Activated CD8-positive, alpha-beta memory T cell treated with anti-CD3 and anti-CD28 coated beads for 4 hours (primary cell): ENCODE measurements around the gene RHOG.
"Not testable (repeated sequence)": the region's sequence is repeated elsewhere in the genome, so short reads cannot be mapped to it uniquely, and the experiment has no call there.

Experiments used
- DNase-seq, 2 donors: peaks; one replicate each; pipeline ENCODE4 v3.0.0-alpha.2; 2020; ENCODE audit warnings: low read depth in 2 of 2

RHOG gene

DNA sequence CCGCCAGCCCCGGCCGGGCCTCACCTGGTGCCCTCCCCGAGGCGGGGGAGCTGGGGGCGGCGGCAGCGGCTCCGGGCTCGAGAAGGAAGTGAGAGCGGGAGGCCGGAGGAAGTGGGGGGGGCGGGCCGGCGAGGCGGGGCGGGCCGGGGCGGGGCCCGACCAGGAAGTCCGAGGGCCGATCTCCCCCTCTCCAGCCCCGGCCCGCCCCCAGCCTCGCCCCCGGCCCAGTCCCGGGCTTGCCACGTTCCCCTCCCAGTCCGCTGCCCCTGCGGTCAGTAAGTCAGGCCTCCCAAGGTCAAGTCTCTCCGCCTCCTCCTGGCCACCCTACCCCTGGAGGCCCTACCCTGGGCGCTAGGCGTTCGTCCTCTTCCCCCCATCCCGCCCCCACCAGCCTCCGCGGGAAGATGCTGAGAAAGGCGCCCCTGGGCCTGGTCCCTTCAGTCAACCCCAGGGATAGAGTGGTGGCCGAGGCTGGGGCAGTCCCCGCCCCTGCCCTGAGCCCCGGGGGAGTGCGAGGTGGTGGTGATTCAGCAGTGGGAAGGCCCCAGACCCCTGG lies at the start of gene RHOG:
RHOG (minus strand) TSS at position 90 of the 556 bp plus-strand sequence. CDS start 12,821 bp downstream, outside the sequence.
- DNase-seq: no peak

DNA sequence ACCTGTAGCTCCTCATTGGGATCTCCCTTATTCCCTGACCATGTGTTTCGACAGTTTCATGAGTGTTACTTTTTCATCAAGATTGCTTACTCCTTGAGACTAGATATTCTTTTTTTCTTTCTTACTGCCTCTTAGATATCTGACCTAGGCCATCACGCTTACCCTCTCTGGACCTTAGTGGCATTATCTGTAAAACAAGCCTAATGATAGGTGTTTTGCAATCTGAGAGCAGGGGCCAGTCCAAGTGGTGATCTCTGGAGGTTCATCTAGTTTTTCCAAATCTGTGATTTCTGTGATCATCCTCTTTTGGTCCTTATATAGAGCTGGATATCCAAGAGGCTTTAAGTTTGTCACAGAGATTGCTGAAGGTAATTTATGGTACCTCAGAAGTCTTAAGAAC lies 49.3 kb upstream of the RHOG start:
- DNase-seq: no peak

DNA sequence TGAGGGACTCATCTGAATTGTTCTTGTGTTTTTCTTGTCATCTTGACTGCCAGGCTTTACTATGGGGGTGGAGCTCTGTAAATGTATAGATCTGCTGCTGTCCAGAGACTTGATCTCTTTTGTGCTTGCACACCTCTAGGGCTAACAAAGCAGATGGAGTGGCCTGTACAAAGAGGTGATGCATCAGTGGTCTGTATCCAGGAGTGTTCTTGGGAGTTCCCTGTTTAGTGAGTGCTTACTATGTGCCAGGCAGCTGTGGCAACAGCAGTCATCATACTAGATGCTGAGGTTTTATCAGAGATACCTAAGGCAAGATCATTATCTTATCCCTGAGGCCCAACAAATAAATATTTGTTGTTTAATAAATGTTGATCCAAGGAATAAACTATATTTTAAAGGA lies 48.1 kb upstream of the RHOG start:
- DNase-seq: no peak

DNA sequence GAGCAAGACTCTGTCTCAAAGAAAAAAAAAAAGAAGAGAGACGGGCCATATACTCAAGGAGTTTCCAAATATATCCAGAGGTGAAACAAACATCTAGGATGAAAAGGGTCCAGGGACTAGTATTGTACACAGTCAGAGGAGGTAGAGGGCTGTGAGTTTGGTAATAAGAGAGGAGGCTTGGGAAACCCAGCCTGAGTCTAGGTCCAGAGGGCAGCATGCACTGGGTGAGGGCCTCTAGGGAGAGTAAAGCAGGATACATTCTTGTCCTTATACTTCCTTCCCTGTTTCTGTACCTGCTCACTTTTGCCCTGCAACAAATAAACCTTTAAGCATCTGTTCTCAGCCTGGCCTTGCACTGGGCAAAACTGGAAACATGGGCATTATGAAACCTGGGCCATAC lies 46.2 kb upstream of the RHOG start:
- no peak for DNase-seq

DNA sequence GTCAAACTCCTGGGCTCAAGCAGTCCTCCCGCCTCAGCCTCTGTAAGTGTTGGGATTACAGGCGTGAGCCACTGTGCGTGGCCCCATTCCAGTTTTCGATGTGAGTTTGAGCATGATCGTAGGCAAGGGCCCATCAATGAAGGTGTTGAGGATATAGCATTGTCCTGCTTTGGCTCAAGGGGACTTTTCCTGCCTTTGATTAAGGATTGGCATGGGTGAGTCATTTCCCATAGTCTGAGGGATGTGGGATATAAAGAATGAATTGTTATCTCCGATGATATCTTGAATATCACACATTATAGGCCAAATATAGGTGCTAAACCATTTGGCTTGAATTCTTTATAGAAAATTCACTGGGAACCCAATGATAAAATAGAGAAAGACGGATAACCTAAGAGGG lies 45.1 kb upstream of the RHOG start:
- DNase-seq: no peak

DNA sequence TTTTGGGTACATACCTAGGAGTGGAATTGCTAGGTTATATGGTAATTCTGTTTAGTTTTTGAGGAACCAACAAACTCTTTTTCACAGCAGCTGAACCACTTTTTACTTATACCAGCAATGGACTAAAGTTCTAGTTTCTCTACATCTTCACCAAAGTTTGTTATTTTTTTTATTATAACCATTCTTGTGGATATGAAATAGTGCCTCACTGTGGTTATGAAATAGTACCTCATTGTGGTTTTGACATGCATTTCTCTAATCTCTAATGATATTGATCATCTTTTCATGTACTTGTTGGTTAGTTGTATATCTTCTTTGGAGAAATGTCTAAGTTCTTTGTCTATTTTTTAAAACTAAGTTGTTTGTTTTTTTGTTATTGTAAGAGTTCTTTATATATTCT lies 41.9 kb upstream of the RHOG start:
- no peak for DNase-seq

DNA sequence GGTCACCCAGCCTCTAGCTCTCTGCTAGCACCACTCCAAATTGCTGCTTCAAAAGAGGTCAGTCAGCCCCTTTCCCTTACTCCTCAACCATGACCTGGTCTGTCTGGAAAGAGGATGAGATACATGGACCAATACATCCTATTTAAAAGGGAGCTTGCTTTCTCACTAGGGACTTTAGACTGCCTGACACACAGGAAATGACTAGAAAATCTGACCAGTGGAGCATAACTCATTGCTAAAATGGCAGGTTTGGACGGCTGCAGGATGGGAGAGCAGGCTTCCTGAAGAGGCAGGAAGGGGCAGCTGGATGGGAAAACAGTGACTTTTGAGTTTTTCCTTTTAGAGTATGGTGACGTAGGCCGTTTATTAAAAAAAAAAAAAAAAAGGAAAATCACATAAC lies 40.0 kb upstream of the RHOG start:
- DNase-seq: no peak

DNA sequence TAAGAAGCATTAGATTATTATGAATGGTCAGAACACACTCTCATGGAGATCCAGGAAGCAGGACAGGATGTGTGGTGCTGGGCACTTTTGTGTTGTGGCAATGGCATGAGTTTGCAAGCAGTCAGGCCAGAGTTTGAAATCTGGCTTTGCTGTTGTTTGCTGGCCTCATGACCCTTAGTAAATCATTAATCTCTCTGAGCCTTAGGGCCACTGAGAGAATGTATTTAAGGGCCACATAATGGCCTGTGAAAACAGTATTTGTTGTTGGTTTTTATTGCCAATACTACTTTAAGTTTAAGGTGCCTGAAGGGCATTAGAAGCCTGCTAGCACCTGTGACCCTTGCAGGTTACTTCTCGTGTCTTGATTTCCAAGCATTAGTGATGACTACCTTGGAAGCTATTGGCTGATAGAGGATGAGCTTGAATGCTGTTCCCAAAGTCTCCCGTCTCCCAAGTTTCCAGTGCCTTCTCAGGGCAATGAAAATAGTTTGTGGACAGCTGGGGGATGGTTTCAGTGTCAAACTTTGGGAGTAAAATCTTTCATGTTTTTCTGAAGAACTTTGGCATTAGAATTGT lies 39.3 kb upstream of the RHOG start:
- no peak for DNase-seq

DNA sequence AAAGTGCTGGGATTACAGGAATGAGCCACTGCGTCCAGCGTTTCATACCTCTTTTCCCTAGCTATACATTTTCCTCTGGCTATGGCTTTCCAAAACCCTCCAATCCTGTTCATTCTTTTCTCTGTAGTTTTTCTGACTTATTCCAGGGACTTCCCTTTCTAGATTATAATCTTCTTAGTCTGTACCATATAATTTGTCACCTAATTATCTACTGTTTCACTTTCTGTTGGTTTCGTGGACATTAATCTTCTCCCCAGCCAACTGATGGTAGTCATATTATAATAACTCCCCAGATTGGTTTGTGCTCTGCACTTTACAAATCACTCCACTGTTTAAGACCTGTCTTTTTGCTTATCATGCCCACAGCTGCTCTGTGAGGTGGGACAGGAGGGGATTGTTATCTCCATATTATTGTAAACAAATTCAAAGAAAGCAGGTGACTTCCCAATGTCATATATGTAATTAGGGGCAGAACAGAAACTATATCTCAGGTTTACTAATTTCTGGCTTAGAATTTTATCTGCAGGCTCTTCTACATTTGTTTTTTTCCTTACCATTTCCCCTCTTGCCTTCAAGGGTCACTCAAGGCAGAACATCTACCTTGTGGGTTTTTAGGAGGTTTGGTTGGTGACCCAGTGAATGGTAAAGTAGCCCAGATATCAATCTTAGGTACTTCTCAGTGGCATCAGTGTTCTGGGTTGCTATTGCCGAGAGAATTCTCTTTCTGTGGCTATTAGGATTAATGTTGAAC lies 38.6 kb upstream of the RHOG start:
- no peak for DNase-seq

DNA sequence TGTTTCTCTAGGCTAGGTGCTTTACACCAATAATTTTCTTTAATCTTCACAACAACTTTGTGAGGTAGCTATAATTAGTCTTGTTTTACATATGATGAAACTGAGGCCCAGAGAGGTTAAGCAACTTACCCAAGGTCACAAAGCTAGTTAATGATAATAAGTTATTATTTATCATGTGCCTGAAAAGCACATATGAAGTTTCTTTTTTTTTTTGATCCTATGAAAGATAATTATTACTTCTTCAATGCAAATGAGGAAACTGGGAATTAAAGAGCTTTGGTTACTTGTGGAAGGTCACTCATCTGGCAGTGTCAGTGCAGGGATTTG lies 37.5 kb upstream of the RHOG start:
- no peak for DNase-seq

DNA sequence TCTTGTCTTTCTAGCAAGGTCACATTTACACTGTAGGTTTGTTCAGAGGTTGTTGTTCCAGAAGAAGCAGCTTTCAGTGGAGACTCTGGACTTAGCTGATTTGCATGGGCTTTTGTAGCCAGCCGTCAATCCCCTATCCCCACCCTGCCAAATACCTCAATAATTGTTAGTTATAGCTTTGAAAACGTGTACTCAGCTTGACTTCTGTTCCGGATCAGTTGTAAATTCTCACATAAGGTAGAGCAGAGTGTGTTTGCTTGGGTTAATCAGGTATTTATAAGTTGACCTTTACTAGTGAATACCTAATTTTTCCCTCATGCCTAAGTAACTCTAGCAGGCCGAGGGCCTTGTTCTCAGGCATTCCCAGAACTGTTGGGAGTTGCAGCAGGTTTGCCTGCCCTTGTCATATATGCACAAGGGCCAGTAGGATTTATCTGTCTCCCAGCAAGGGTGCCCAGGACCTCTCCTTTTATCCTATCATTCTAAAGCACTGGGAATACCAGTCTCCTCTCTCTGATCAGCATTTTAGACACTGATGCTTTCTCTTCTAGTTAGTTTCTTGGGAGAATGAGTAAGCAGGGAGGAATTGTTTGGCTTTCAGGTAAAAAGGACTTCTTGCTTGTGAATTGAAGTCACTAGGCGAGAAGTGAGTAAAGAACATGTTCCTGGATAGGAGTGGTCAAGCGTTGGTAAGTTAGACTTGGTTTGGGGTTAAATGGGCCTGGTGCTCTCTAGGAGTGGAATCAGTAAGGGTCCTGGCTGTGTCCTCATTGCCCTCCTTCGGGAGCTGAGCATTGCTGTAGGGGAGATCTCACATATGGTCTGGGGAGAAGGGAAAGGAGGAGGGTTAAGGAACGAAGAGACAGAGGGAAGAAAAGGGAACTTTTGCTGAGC lies 36.9 kb upstream of the RHOG start:
- no peak for DNase-seq

DNA sequence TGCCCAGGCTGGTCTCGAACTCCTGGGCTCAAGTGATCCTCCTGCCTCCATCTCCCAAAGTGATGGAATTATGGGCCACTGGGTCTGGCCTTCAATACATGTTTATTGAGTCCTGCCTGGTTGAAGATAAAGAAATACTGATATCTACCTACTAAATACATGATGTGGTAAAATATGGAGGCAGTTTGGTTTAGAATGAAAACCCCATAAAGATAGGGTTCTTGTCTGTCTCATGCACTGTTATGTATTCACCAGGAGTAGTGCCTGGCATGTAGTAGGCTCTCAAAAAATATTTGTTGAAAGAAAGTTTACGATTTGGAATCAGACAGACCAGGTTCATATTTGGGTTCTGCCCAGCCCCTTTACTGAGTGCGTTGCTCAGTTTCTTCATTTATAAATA lies 35.9 kb upstream of the RHOG start:
- no peak for DNase-seq

DNA sequence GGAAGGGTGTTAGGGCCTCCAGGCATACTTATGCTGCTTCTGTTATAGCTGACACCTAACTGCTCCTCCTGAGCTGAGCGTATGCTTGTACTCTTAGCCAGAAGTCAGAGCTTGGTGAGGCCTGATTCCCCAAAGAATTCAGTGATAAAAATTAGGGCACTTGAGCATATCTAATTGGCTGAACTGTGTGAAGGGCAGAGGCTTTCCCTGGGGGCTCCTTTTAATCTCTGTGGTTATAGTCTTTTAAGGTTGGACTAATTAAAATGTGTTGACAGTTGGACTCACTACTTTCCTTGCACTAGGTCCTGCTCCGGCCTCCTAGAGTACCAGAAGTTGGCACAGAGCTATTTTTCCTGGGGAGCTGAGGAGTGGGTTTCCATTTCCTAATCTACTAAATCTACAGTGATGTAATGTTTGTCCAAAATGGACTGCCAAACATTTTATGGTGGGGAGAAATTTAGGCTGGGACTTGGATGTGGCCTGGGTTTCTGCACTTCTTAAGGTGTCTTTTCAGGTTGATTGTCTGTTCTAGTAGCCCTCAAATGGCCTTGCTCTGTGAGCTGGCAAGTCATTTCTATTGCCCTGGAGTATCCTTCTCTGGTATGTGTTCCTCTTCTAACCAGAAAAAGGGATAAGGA lies 33.1 kb upstream of the RHOG start:
- DNase-seq: no peak

DNA sequence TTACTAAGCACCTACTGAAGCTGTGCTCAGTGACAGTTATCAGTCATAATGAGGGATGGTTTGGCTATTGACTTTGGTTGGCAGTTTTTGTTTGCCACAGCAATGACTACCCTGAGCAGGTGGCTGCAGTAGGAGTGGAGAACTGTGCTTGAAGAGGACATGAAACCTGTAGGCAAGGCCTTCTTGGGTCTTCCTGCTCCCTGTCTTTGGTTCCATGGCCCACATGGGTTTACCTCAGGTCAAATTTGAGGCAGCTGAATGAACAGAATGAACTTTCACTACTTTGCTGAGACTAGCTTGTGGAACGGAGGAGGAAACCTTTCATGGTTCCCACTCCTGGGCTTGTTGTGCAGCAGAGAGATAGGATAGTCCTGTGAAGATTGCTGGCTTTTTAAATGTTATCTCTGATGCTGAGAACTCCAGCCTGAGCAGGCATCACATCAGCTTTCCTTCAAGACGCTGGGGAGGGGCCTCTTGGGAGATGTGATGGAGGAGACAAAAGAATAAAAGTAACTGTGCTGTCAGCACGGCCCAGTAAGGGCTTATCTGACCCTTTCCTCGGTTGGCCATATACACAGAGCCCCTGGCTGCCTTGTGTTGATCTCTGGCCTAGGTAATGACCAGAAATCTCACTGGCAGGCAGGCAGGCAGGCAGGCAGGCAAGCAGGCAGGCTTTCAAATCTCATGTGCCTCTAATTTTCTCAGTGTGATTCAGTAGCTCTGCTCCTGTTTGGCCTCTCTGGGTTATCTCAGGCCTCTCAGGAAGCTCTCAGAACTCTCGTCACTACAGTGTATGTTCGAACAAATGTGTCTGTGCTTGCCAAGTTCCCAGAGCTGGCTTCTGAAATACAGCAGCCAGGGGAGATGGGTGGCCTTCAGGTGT lies 26.7 kb upstream of the RHOG start:
- DNase-seq: no peak

DNA sequence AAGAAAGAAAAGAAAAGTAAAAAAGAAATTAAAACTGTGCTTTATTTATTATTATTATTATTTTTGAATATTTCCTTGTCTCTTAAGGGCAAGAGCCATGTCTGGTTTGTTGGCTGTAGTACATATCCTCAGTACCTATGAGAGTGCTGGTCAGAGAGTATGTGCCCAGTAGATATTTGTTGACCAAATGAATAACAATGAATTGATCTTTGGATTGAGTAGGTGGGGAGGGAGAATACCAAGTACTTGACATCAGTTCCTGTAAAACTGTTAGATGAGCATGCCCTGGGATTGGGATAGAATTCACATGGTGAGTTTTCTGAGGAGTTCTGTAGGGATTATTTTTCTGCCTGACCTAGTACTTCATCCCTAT lies 26.1 kb upstream of the RHOG start:
- DNase-seq: no peak

DNA sequence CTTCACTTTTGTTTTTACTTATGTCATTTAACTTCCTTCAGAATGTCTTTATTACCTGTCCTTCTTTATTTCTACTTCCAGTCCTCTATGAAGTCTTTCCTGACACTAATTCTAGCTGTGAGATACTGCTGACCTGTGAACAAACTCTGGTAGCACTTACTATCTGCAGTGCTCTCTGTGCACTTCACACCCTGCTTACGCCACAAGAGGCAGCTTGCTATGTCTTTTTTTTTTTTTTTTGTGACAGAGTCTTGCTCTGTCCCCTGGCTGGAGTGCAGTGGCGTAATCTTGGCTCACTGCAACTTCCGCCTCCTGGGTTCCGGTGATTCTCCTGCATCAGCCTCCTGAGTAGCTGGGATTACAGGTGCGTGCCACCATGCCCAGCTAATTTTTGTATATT lies 25.4 kb upstream of the RHOG start:
- no peak for DNase-seq

DNA sequence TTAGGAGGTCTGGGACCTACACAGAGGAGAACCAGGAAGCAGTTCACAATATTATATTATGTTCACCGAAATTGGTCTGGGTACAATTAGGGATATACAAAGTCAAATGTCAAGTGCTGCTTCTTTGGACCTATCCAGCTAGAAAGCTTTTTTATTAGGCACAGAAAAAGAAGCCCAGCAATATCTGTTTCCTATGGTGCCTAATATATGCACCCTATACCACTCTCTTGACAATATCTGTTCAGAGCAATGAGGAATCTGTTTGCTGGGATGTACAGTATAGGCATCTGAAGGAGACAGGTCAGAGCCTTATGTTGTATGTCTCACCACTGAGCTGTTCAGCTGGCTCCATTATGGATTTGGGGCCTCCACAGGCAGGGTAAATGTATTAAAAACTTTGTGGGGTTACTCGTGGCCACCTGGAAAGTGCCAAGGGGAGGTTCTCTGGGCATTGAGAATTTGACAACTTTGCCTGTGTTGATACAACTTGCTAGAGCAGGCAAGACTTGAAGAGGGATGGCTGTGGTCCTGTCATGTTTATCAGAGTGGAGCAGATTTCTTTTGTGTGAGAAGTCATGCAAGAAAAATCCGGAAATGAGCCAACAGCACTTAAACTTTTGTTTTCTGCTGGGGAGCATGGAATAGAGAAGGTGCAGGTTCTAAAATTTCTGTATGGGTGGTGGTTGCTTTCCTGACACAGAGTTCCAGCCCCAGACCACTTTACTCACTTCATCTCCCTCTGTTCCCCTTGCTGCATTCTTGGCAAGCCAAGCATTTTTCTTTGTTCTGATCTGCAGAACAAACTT lies 24.8 kb upstream of the RHOG start:
- DNase-seq: no peak

DNA sequence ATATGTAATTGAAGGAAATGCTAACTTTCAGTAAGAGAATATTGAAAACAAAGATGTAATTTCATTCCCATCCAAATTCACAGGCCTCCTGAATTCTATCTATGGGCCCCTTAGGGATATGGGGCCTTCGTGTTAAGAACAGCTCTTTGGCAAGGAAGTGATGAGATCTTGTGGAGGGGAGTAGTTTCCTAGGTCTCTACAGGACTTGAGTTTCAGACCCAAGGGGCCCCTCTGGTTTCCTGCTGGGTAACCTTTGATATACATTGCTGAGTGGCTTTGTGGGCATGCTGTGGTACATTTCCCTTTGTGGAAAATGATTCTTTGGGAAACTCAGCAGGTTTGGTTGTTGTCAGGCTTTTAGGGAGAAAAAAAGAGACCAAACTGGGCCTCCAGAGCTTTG lies 20.9 kb upstream of the RHOG start:
- no peak for DNase-seq

DNA sequence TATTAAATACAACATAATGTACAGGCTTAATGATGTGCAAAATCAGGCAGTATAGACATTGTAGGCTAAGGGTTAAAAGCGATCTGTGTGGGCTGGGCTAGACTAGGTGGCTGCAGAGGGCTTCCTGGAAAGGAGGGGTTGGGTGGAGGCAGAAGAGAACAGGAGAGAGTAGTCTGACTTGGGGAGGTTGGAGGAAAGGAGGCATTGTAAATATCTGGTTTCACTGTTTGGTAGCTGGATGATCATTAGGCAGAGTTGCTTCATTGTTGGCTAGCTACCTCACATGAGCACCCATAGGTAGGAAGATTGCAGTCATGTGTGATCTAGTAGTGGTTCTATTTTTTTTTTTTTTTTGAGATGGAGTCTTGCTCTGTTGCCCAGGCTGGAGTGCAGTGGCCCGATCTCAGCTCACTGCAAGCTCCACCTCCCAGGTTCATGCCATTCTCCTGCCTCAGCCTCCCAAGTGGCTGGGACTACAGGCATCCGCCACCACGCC lies 20.2 kb upstream of the RHOG start:
- DNase-seq: not testable (repeated sequence)

DNA sequence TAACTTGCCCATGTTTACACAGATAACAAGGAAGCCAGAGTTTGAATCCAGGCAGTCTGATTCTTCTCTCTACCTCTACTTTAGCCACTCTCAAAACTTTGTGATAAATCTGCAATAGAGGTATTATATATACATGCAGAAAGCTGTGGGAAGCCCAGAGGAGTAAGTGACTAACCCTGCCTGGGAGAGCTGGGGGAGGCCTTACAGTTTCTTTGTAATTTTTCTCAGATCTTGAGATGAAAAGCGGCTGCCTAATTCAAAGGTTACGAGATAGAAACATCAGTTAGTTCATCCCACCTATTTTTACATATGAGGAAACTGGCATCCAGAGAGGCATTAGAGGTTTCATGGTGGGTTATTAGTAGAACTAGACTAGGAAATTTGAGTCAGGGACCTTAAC lies 19.6 kb upstream of the RHOG start:
- DNase-seq: no peak
